ENCODE results near the gene ZMYND11.

DNA sequence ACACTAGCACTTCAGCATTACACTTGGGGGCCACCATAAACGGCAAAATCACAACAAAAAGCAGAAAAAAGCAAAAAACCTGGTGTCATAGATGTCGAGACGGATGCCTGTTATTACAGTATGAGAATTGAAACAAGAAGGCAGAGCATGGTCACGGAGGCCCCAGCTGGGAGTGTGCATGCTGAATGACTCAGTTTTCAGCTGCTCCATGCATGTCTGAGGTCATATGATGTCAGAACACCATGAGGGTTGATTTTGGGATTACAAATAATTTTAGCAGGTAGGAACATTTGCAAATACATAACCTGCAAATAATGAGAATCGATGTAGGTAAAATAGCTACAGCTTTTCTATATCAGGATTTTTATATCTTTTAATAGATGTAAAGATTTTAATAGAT lies 19.1 kb downstream of the ZMYND11 start:
- TF ChIP-seq, protein P1, sequence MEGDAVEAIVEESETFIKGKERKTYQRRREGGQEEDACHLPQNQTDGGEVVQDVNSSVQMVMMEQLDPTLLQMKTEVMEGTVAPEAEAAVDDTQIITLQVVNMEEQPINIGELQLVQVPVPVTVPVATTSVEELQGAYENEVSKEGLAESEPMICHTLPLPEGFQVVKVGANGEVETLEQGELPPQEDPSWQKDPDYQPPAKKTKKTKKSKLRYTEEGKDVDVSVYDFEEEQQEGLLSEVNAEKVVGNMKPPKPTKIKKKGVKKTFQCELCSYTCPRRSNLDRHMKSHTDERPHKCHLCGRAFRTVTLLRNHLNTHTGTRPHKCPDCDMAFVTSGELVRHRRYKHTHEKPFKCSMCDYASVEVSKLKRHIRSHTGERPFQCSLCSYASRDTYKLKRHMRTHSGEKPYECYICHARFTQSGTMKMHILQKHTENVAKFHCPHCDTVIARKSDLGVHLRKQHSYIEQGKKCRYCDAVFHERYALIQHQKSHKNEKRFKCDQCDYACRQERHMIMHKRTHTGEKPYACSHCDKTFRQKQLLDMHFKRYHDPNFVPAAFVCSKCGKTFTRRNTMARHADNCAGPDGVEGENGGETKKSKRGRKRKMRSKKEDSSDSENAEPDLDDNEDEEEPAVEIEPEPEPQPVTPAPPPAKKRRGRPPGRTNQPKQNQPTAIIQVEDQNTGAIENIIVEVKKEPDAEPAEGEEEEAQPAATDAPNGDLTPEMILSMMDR (IDR thresholded peaks at IDR 0.05): no peak
- TF ChIP-seq EZH2 (IDR thresholded peaks at IDR 0.05; ENCODE audit: borderline replicate concordance, insufficient read depth, low read depth, low read length, poor library complexity, severe bottlenecking): no peak
